T-helper 1 cell treated with Interleukin-12 subunit alpha and Interleukin-12 subunit beta and Interleukin-4 antibody, amounts not matched to agents 30 ng/mL and 1 ng/mL, for 36 hours (primary cell): ENCODE results near the gene KRTAP20-3. TPM values are rescaled to one million over a fixed set of nuclear protein-coding genes. Genes with fewer than 3 reads are reported as not detected.

ENCODE experiments used
- intact Hi-C: fragments of 100-400 bp; cut with micrococcal nuclease; formaldehyde crosslinking; loops from one replicate; pipeline ENCODE4 v1.15.1; 2024
- total RNA-seq: library from RNA; stranded (reverse); gene quantifications from 2 replicates; pipeline ENCODE4 v1.2.3, GENCODE V29; 2022

Gene KRTAP20-3
- total RNA-seq, 1 donor from 2014 or later, result not detected

- intact Hi-C loops, result no loop called here
These were observed 37.9 kb downstream of the KRTAP20-3 start for GRCh38 chr21:30680586-30680985.

GRCh38 chr21:30684506-30684905, 41.8 kb downstream of the KRTAP20-3 start:
- intact Hi-C loops, result no loop called here

GRCh38 chr21:30689822-30690221, 47.2 kb downstream of the KRTAP20-3 start:
- intact Hi-C loops, result no loop called here

Other genes starting within 250 kb of the KRTAP20-3 start
- gene KRTAP13-1, start 246.8 kb upstream of the KRTAP20-3 start, total RNA-seq, result not detected in 2 replicates
- not detected in 2 replicates for gene KRTAP13-3, start 216.9 kb upstream of the KRTAP20-3 start, total RNA-seq
- not detected in 2 replicates for gene KRTAP13-4, start 212.6 kb upstream of the KRTAP20-3 start, total RNA-seq
- not detected in 2 replicates for gene KRTAP15-1, start 202.6 kb upstream of the KRTAP20-3 start, total RNA-seq
- gene KRTAP19-1, start 162.5 kb upstream of the KRTAP20-3 start, total RNA-seq, result not detected in 2 replicates
- gene KRTAP19-2, start 155.4 kb upstream of the KRTAP20-3 start, total RNA-seq, result not detected in 2 replicates
- not detected in 2 replicates for gene KRTAP19-3, start 150.9 kb upstream of the KRTAP20-3 start, total RNA-seq
- not detected in 2 replicates for gene KRTAP19-4, start 145.7 kb upstream of the KRTAP20-3 start, total RNA-seq
- gene KRTAP19-5, start 140.7 kb upstream of the KRTAP20-3 start, total RNA-seq, result not detected in 2 replicates
- gene KRTAP19-6, start 101.0 kb upstream of the KRTAP20-3 start, total RNA-seq, result not detected in 2 replicates
- not detected in 2 replicates for gene KRTAP19-7, start 81.5 kb upstream of the KRTAP20-3 start, total RNA-seq
- gene KRTAP22-2, start 52.5 kb upstream of the KRTAP20-3 start, total RNA-seq, result not detected in 2 replicates
- gene KRTAP6-3, start 50.4 kb upstream of the KRTAP20-3 start, total RNA-seq, result not detected in 2 replicates
- gene KRTAP6-2, start 44.0 kb upstream of the KRTAP20-3 start, total RNA-seq, result not detected in 2 replicates
- gene KRTAP22-1, start 41.8 kb upstream of the KRTAP20-3 start, total RNA-seq, result not detected in 2 replicates
- not detected in 2 replicates for gene KRTAP6-1, start 28.9 kb upstream of the KRTAP20-3 start, total RNA-seq
- not detected in 2 replicates for gene KRTAP20-1, start 26.4 kb upstream of the KRTAP20-3 start, total RNA-seq
- not detected in 2 replicates for gene KRTAP20-4, start 22.2 kb upstream of the KRTAP20-3 start, total RNA-seq
- gene KRTAP20-2, start 7.7 kb upstream of the KRTAP20-3 start, total RNA-seq, result not detected in 2 replicates
- not detected in 2 replicates for gene KRTAP21-3, start 75.9 kb downstream of the KRTAP20-3 start, total RNA-seq
- not detected in 2 replicates for gene KRTAP21-2, start 104.4 kb downstream of the KRTAP20-3 start, total RNA-seq
- not detected in 2 replicates for gene KRTAP21-1, start 112.6 kb downstream of the KRTAP20-3 start, total RNA-seq
- not detected in 2 replicates for gene KRTAP8-1, start 170.4 kb downstream of the KRTAP20-3 start, total RNA-seq
- not detected in 2 replicates for gene KRTAP7-1, start 186.9 kb downstream of the KRTAP20-3 start, total RNA-seq
- not detected in 2 replicates for gene KRTAP11-1, start 238.7 kb downstream of the KRTAP20-3 start, total RNA-seq